ENCODE results near the gene RDH8. TPM values are rescaled to one million over a fixed set of nuclear protein-coding genes. Genes with fewer than 3 reads are reported as not detected.

RDH8 gene
- total and polyA plus RNA-seq, 4 donors = not detected

GRCh38 chr19:10004617-10005016 is 8.7 kb upstream of the RDH8 start:
- Histone ChIP-seq H3K4me1 (ENCODE audit: control insufficient read depth in 5 of 5, insufficient read depth in 5 of 5, low read length in 5 of 5) (peaks cover 0 to 7% (median 2%) of the 10 kb centered on the region in 5 donors), H3K9ac (ENCODE audit: insufficient read depth in 1 of 2, low read length in 2 of 2) (no peak overlapping the region), H3K4me3 (no peak overlapping the region), H3K27ac (ENCODE audit: low read depth in 1 of 2, low read length in 1 of 2) (no peak overlapping the region), H3K36me3 (ENCODE audit: control insufficient read depth in 4 of 4, insufficient read depth in 4 of 4, low read length in 4 of 4) (no peaks in the 10 kb centered on the region), H3K9me3 (ENCODE audit: control insufficient read depth in 4 of 4, insufficient read depth in 3 of 4, low read length in 3 of 4) (peaks cover 0 to 4% (median 0%) of the 10 kb centered on the region in 4 donors), H3K27me3 (ENCODE audit: control insufficient read depth in 3 of 3, insufficient read depth in 3 of 3, low read length in 2 of 3) (peaks cover 4 to 16% (median 5%) of the 10 kb centered on the region in 3 donors)
- WGBS, 2 donors = 73 to 82% methylated on average over 9 of the region's 9 CpGs
- ATAC-seq (ENCODE audit: insufficient read depth, low FRiP score) = no peak
- TF ChIP-seq, protein P1, sequence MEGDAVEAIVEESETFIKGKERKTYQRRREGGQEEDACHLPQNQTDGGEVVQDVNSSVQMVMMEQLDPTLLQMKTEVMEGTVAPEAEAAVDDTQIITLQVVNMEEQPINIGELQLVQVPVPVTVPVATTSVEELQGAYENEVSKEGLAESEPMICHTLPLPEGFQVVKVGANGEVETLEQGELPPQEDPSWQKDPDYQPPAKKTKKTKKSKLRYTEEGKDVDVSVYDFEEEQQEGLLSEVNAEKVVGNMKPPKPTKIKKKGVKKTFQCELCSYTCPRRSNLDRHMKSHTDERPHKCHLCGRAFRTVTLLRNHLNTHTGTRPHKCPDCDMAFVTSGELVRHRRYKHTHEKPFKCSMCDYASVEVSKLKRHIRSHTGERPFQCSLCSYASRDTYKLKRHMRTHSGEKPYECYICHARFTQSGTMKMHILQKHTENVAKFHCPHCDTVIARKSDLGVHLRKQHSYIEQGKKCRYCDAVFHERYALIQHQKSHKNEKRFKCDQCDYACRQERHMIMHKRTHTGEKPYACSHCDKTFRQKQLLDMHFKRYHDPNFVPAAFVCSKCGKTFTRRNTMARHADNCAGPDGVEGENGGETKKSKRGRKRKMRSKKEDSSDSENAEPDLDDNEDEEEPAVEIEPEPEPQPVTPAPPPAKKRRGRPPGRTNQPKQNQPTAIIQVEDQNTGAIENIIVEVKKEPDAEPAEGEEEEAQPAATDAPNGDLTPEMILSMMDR (IDR thresholded peaks at IDR 0.05; ENCODE audit: control extremely low read depth, extremely low read depth) = no peak
- DNase-seq = no peak

GRCh38 chr19:10005632-10006334 is 7.5 kb upstream of the RDH8 start:
- DNase-seq (no peak), ATAC-seq (ENCODE audit: insufficient read depth, low FRiP score) (no peak)
- TF ChIP-seq, protein P1 (IDR thresholded peaks at IDR 0.05; ENCODE audit: control extremely low read depth, extremely low read depth) = no peak
- WGBS, 2 donors = 70 to 79% methylated on average over 16 to 17 of the region's 17 CpGs
- H3K4me1 ChIP-seq (ENCODE audit: control insufficient read depth in 5 of 5, insufficient read depth in 5 of 5, low read length in 5 of 5) = peaks cover 0 to 15% (median 3%) of the 10 kb centered on the region in 5 donors
- H3K9me3 ChIP-seq (ENCODE audit: control insufficient read depth in 4 of 4, insufficient read depth in 3 of 4, low read length in 3 of 4) = peaks cover 0 to 6% (median 0%) of the 10 kb centered on the region in 4 donors
- no peaks in the 10 kb centered on the region for H3K36me3 ChIP-seq (ENCODE audit: control insufficient read depth in 4 of 4, insufficient read depth in 4 of 4, low read length in 4 of 4)
- peak overlapping the region in 1 of 2 donors; percentile 57 for H3K27ac ChIP-seq (ENCODE audit: low read depth in 1 of 2, low read length in 1 of 2)
- no peak overlapping the region for H3K4me3 ChIP-seq
- H3K27me3 ChIP-seq (ENCODE audit: control insufficient read depth in 3 of 3, insufficient read depth in 3 of 3, low read length in 2 of 3) = peaks cover 4 to 24% (median 10%) of the 10 kb centered on the region in 3 donors
- H3K9ac ChIP-seq (ENCODE audit: insufficient read depth in 1 of 2, low read length in 2 of 2) = no peak overlapping the region

DNA sequence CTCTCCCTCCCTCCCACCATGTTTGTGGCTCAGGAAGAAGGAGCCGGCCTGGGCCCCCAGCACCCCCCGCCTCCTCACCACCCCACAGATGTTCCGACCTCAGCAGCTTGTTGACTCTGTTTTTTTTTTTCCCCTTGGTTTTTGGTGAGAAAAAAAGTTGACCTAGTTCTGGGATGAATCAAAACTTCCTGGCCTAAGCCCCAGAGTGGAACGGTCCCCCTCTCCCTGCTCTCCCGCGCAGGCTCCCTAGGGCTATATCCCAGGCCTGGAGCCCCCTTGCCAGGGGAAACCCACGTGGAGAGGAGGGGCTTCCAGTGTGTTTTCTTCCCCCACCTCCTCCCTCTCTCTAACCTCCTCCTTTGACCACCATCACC is 7.0 kb upstream of the RDH8 start:
- peaks cover 0 to 15% (median 3%) of the 10 kb centered on the region in 5 donors for H3K4me1 ChIP-seq (ENCODE audit: control insufficient read depth in 5 of 5, insufficient read depth in 5 of 5, low read length in 5 of 5)
- peak overlapping the region; percentile 62 to 76 for H3K27ac ChIP-seq (ENCODE audit: low read depth in 1 of 2, low read length in 1 of 2)
- no peak overlapping the region for H3K9ac ChIP-seq (ENCODE audit: insufficient read depth in 1 of 2, low read length in 2 of 2)
- ATAC-seq (ENCODE audit: insufficient read depth, low FRiP score) (no peak), DNase-seq (peak in 1 of 3 donors; percentile 26)
- no peaks in the 10 kb centered on the region for H3K36me3 ChIP-seq (ENCODE audit: control insufficient read depth in 4 of 4, insufficient read depth in 4 of 4, low read length in 4 of 4)
- peaks cover 0 to 6% (median 0%) of the 10 kb centered on the region in 4 donors for H3K9me3 ChIP-seq (ENCODE audit: control insufficient read depth in 4 of 4, insufficient read depth in 3 of 4, low read length in 3 of 4)
- no peak overlapping the region for H3K4me3 ChIP-seq
- TF ChIP-seq, protein P1 (IDR thresholded peaks at IDR 0.05; ENCODE audit: control extremely low read depth, extremely low read depth) = no peak
- peaks cover 4 to 29% (median 15%) of the 10 kb centered on the region in 3 donors for H3K27me3 ChIP-seq (ENCODE audit: control insufficient read depth in 3 of 3, insufficient read depth in 3 of 3, low read length in 2 of 3)
- WGBS, 2 donors = 28 to 39% methylated on average over 7 of the region's 7 CpGs

Data from lung (tissue), 12 donors.